H9 (cell line): Measurements from ENCODE around the gene LARP7. TPM values are rescaled to one million over a fixed set of nuclear protein-coding genes. Genes with fewer than 3 reads are reported as not detected.

Experiments
- DNase-seq: peaks from one replicate; pipeline ENCODE4 v3.0.0-alpha.2; 2017
- H2AFZ ChIP-seq: one replicate; pipeline ENCODE4 v1.6.1; 2013; ENCODE audit warnings: mild to moderate bottlenecking, low read length, control low read depth, moderate library complexity
- H2AK5ac ChIP-seq: 2 replicates; pipeline ENCODE4 v1.6.1; 2013; ENCODE audit warnings: low read length, control low read depth, mixed read lengths; ENCODE audit not compliant: insufficient read length
- H2BK120ac ChIP-seq: one replicate; pipeline ENCODE4 v1.6.1; 2013; ENCODE audit warnings: low read depth, mild to moderate bottlenecking, low read length, control low read depth, inconsistent platforms; ENCODE audit not compliant: poor library complexity, severe bottlenecking
- H2BK12ac ChIP-seq: 2 replicates; pipeline ENCODE4 v1.6.1; 2013; ENCODE audit warnings: low read length, control low read depth, mixed read lengths, low read depth; ENCODE audit not compliant: insufficient read length
- H2BK15ac ChIP-seq: 2 replicates; pipeline ENCODE4 v1.6.1; 2013; ENCODE audit warnings: low read depth, low read length, control low read depth
- H2BK20ac ChIP-seq: one replicate; pipeline ENCODE4 v1.6.1; 2013; ENCODE audit warnings: low read depth, mild to moderate bottlenecking, low read length, control low read depth, inconsistent platforms; ENCODE audit not compliant: poor library complexity, severe bottlenecking
- H2BK5ac ChIP-seq: 2 replicates; pipeline ENCODE4 v1.6.1; 2013; ENCODE audit warnings: low read length, control low read depth, mixed read lengths; ENCODE audit not compliant: insufficient read length
- H3K14ac ChIP-seq: 2 replicates; pipeline ENCODE4 v1.6.1; 2013; ENCODE audit warnings: low read length, control low read depth; ENCODE audit not compliant: insufficient read depth
- H3K18ac ChIP-seq: 2 replicates; pipeline ENCODE4 v1.6.1; 2013; ENCODE audit warnings: low read depth, mild to moderate bottlenecking, mixed read lengths, low read length, control low read depth; ENCODE audit not compliant: insufficient read length
- H3K23ac ChIP-seq: 2 replicates; pipeline ENCODE4 v1.6.1; 2013; ENCODE audit warnings: low read length, control low read depth, mixed read lengths, low read depth; ENCODE audit not compliant: insufficient read length
- H3K23me2 ChIP-seq: 2 replicates; pipeline ENCODE4 v1.6.1; 2013; ENCODE audit warnings: low read depth, mild to moderate bottlenecking, mixed read lengths, low read length, control low read depth; ENCODE audit not compliant: insufficient read length, poor library complexity, severe bottlenecking
- H3K27ac ChIP-seq: 2 replicates; pipeline ENCODE4 v1.5.1; 2013; ENCODE audit warnings: low read length, control low read depth, mixed read lengths, low read depth; ENCODE audit not compliant: insufficient read length
- H3K27me3 ChIP-seq: 2 replicates; pipeline ENCODE4 v1.6.1; 2013; ENCODE audit warnings: low read length, control low read depth, inconsistent platforms; ENCODE audit not compliant: insufficient read depth
- H3K4ac ChIP-seq: 2 replicates; pipeline ENCODE4 v1.6.1; 2013; ENCODE audit warnings: low read depth, mild to moderate bottlenecking, control low read depth, inconsistent platforms, low read length, moderate library complexity
- H3K4me1 ChIP-seq: 2 replicates; pipeline ENCODE4 v1.6.1; 2013; ENCODE audit warnings: low read length, control low read depth, inconsistent platforms; ENCODE audit not compliant: insufficient read depth
- H3K4me2 ChIP-seq: 2 replicates; pipeline ENCODE4 v1.6.1; 2013; ENCODE audit warnings: low read length, control low read depth, mixed read lengths; ENCODE audit not compliant: insufficient read length, insufficient read depth
- H3K56ac ChIP-seq: 2 replicates; pipeline ENCODE4 v1.6.1; 2013; ENCODE audit warnings: low read depth, mild to moderate bottlenecking, mixed read lengths, low read length, control low read depth; ENCODE audit not compliant: insufficient read length
- H3K79me1 ChIP-seq: 2 replicates; pipeline ENCODE4 v1.6.1; 2013; ENCODE audit warnings: low read depth, mild to moderate bottlenecking, moderate library complexity, low read length, control low read depth, inconsistent platforms; ENCODE audit not compliant: insufficient read depth, poor library complexity, severe bottlenecking
- H3K79me2 ChIP-seq: 2 replicates; pipeline ENCODE4 v1.6.1; 2013; ENCODE audit warnings: low read length, control low read depth, inconsistent platforms; ENCODE audit not compliant: insufficient read depth
- H3K9ac ChIP-seq: 2 replicates; pipeline ENCODE4 v1.6.1; 2013; ENCODE audit warnings: low read length, control low read depth, mixed read lengths; ENCODE audit not compliant: insufficient read length; ENCODE audit errors: extremely low read depth
- H3K9me3 ChIP-seq: one replicate; pipeline ENCODE4 v1.6.1; 2013; ENCODE audit warnings: low read depth, low read length, inconsistent platforms; ENCODE audit not compliant: control insufficient read depth
- H3T11ph ChIP-seq: one replicate; pipeline ENCODE4 v1.6.1; 2013; ENCODE audit warnings: mild to moderate bottlenecking, low read length, control low read depth, inconsistent platforms
- H4K20me1 ChIP-seq: one replicate; pipeline ENCODE4 v1.6.1; 2013; ENCODE audit not compliant: control insufficient read depth, insufficient read length, insufficient read depth
- H4K5ac ChIP-seq: 2 replicates; pipeline ENCODE4 v1.6.1; 2013; ENCODE audit warnings: low read depth, mild to moderate bottlenecking, mixed read lengths, low read length, control low read depth; ENCODE audit not compliant: insufficient read length
- H4K8ac ChIP-seq: replicated peaks from 2 replicates; pipeline ENCODE4 v1.6.1; 2013; ENCODE audit warnings: low read length, control low read depth, mixed read lengths, low read depth; ENCODE audit not compliant: insufficient read length
- H4K91ac ChIP-seq: 2 replicates; pipeline ENCODE4 v1.6.1; 2013; ENCODE audit warnings: low read depth, mild to moderate bottlenecking, moderate library complexity, mixed read lengths, low read length, control low read depth; ENCODE audit not compliant: insufficient read length
- H3K27ac Mint-ChIP-seq, 3 experiments: 2 replicates in 2 of 3; 3 replicates in 1 of 3; pipeline ENCODE4 v1.8.0; 2020 to 2021; ENCODE audit warnings: mixed read lengths in 3 of 3, mild to moderate bottlenecking in 1 of 3, moderate library complexity in 1 of 3
- H3K27me3 Mint-ChIP-seq: 2 replicates; pipeline ENCODE4 v1.8.0; 2021; ENCODE audit warnings: low read depth, mild to moderate bottlenecking, moderate library complexity, mixed read lengths
- H3K36me3 Mint-ChIP-seq, 3 experiments: 2 replicates in 2 of 3; 3 replicates in 1 of 3; pipeline ENCODE4 v1.8.0; 2020 to 2021; ENCODE audit warnings: low read depth in 3 of 3, mixed read lengths in 3 of 3; ENCODE audit not compliant: insufficient read depth in 1 of 3
- H3K4me1 Mint-ChIP-seq, 2 experiments: 2 replicates each; pipeline ENCODE4 v1.8.0; 2020; ENCODE audit warnings: mixed read lengths in 2 of 2
- H3K4me3 Mint-ChIP-seq, 2 experiments: 2 replicates in 1 of 2; 3 replicates in 1 of 2; pipeline ENCODE4 v1.8.0; 2020 to 2021; ENCODE audit warnings: mild to moderate bottlenecking in 2 of 2, mixed read lengths in 2 of 2, moderate library complexity in 1 of 2
- H3K9me3 Mint-ChIP-seq, 2 experiments: 2 replicates in 1 of 2; 3 replicates in 1 of 2; pipeline ENCODE4 v1.8.0; 2020; ENCODE audit warnings: mild to moderate bottlenecking in 2 of 2, mixed read lengths in 2 of 2, moderate library complexity in 1 of 2
- total RNA-seq: library from RNA; stranded (reverse); gene quantifications from 2 replicates; pipeline ENCODE4 v1.2.1, GENCODE V29; 2021
- TF ChIP-seq, protein P1 (sequence below): fragments of 200-600 bp; sonication (generic); conservative IDR thresholded peaks from 3 replicates; pipeline ENCODE4 v1.8.0; 2021; ENCODE audit warnings: antibody characterized with exemption, mild to moderate bottlenecking

LARP7 gene
- total RNA-seq, 1 experiment from 2014 or later, result 37.0 TPM

GRCh38 chr4:112592717-112593116, 44.2 kb upstream of the LARP7 start:
- no peak overlapping the region for H3T11ph ChIP-seq
- Mint-ChIP-seq H3K4me3 (no peak overlapping the region), H3K27ac (no peak overlapping the region), H3K4me1 (peaks cover 2 to 3% of the 10 kb centered on the region in 2 experiments; a peak in 3 of 4 replicates), H3K36me3 (peaks cover 6 to 30% (median 24%) of the 10 kb centered on the region in 3 experiments; a peak in 6 of 7 replicates), H3K27me3 (no peaks in the 10 kb centered on the region), H3K9me3 (no peaks in the 10 kb centered on the region)
- no peak overlapping the region for H3K18ac ChIP-seq
- H3K27me3 ChIP-seq, result no peaks in the 10 kb centered on the region
- no peak overlapping the region for H2BK12ac ChIP-seq
- no peak overlapping the region for H4K8ac ChIP-seq
- H2BK5ac ChIP-seq, result no peak overlapping the region
- no peaks in the 10 kb centered on the region for H3K23me2 ChIP-seq
- H4K5ac ChIP-seq, result no peak overlapping the region
- H2AFZ ChIP-seq, result no peak overlapping the region
- TF ChIP-seq, protein P1, sequence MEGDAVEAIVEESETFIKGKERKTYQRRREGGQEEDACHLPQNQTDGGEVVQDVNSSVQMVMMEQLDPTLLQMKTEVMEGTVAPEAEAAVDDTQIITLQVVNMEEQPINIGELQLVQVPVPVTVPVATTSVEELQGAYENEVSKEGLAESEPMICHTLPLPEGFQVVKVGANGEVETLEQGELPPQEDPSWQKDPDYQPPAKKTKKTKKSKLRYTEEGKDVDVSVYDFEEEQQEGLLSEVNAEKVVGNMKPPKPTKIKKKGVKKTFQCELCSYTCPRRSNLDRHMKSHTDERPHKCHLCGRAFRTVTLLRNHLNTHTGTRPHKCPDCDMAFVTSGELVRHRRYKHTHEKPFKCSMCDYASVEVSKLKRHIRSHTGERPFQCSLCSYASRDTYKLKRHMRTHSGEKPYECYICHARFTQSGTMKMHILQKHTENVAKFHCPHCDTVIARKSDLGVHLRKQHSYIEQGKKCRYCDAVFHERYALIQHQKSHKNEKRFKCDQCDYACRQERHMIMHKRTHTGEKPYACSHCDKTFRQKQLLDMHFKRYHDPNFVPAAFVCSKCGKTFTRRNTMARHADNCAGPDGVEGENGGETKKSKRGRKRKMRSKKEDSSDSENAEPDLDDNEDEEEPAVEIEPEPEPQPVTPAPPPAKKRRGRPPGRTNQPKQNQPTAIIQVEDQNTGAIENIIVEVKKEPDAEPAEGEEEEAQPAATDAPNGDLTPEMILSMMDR, result no peak
- H2AK5ac ChIP-seq, result no peak overlapping the region
- no peak overlapping the region for H3K4me2 ChIP-seq
- no peak overlapping the region for H2BK15ac ChIP-seq
- H2BK20ac ChIP-seq, result no peak overlapping the region
- H4K91ac ChIP-seq, result no peak overlapping the region
- H3K27ac ChIP-seq, result no peak overlapping the region
- no peak overlapping the region for H3K4ac ChIP-seq
- H3K56ac ChIP-seq, result no peak overlapping the region
- no peak overlapping the region for H3K23ac ChIP-seq
- no peaks in the 10 kb centered on the region for H3K79me1 ChIP-seq
- DNase-seq, result no peak
- H3K9ac ChIP-seq, result no peak overlapping the region
- no peak overlapping the region for H2BK120ac ChIP-seq
- no peaks in the 10 kb centered on the region for H4K20me1 ChIP-seq
- H3K4me1 ChIP-seq, result no peaks in the 10 kb centered on the region; the same call in 1 of the 2 replicates
- H3K14ac ChIP-seq, result no peak overlapping the region
- no peaks in the 10 kb centered on the region for H3K9me3 ChIP-seq
- no peaks in the 10 kb centered on the region for H3K79me2 ChIP-seq
